NCI-H524 treated with DMSO at 0.1 percent for 48 hours (cell line): ENCODE data around the gene CRAMP1.
"Not testable (repeated sequence)": the region's sequence is repeated elsewhere in the genome, so short reads cannot be mapped to it uniquely, and the experiment has no call there.

Experiments
- DNase-seq: peaks from one replicate; lab custom pipeline; 2025; lab: John Stamatoyannopoulos, UW

Gene CRAMP1

GRCh38 chr16:1612320-1613111, at the start of gene CRAMP1:
TSS of gene CRAMP1 (plus strand) at chr16:1612360. CDS start at chr16:1614640, 2,280 bp downstream.
- DNase-seq = no peak

- no peak for DNase-seq
Observed at GRCh38 chr16:1563786-1564185, 48.4 kb upstream of the CRAMP1 start.

GRCh38 chr16:1564325-1564724, 47.8 kb upstream of the CRAMP1 start:
- no peak for DNase-seq

GRCh38 chr16:1565083-1565805, 46.9 kb upstream of the CRAMP1 start:
- no peak for DNase-seq

- DNase-seq = no peak
Observed at GRCh38 chr16:1567988-1568387, 44.2 kb upstream of the CRAMP1 start.

GRCh38 chr16:1571012-1571671, 41.0 kb upstream of the CRAMP1 start:
- DNase-seq = no peak

GRCh38 chr16:1572673-1573072, 39.5 kb upstream of the CRAMP1 start:
- no peak for DNase-seq

GRCh38 chr16:1573301-1573700, 38.9 kb upstream of the CRAMP1 start:
- DNase-seq = no peak

GRCh38 chr16:1575578-1575977, 36.6 kb upstream of the CRAMP1 start:
- no peak for DNase-seq

GRCh38 chr16:1579214-1579613, 32.9 kb upstream of the CRAMP1 start:
- DNase-seq = no peak

- no peak for DNase-seq
Observed at GRCh38 chr16:1580256-1580655, 31.9 kb upstream of the CRAMP1 start.

- no peak for DNase-seq
Observed at GRCh38 chr16:1580956-1581355, 31.2 kb upstream of the CRAMP1 start.

GRCh38 chr16:1581804-1582203, 30.4 kb upstream of the CRAMP1 start:
- DNase-seq = no peak

GRCh38 chr16:1583180-1583579, 29.0 kb upstream of the CRAMP1 start:
- DNase-seq = no peak

GRCh38 chr16:1584926-1585484, 27.2 kb upstream of the CRAMP1 start:
- no peak for DNase-seq

- DNase-seq = no peak
Observed at GRCh38 chr16:1590366-1590765, 21.8 kb upstream of the CRAMP1 start.

- DNase-seq = no peak
Observed at GRCh38 chr16:1590930-1591705, 21.0 kb upstream of the CRAMP1 start.

- DNase-seq = no peak
Observed at GRCh38 chr16:1592446-1592845, 19.7 kb upstream of the CRAMP1 start.

GRCh38 chr16:1595511-1595910, 16.6 kb upstream of the CRAMP1 start:
- DNase-seq = not testable (repeated sequence)

- DNase-seq = no peak
Observed at GRCh38 chr16:1596516-1596915, 15.6 kb upstream of the CRAMP1 start.

GRCh38 chr16:1597154-1597553, 15.0 kb upstream of the CRAMP1 start:
- no peak for DNase-seq

- no peak for DNase-seq
Observed at GRCh38 chr16:1601031-1601430, 11.1 kb upstream of the CRAMP1 start.
